HG02973 (cell line): Measurements from ENCODE around the gene MS4A18.

Source experiments
- ATAC-seq: cut with Tn5 transposase; IDR thresholded peaks from one replicate; pipeline ENCODE4 v1.9.1; 2021; ENCODE audit warnings: moderate library complexity; ENCODE audit not compliant: unreplicated experiment

MS4A18 gene

GRCh38 chr11:60785806-60786361, 61.4 kb downstream of the MS4A18 start:
- no peak for ATAC-seq

GRCh38 chr11:60786811-60787567, 62.5 kb downstream of the MS4A18 start:
- ATAC-seq: no peak

- ATAC-seq: no peak
Measured at GRCh38 chr11:60788401-60789125, 64.0 kb downstream of the MS4A18 start.

- no peak for ATAC-seq
Measured at GRCh38 chr11:60790726-60791125, 66.2 kb downstream of the MS4A18 start.

- ATAC-seq: no peak
Measured at GRCh38 chr11:60791153-60791933, 66.8 kb downstream of the MS4A18 start.

- no peak for ATAC-seq
Measured at GRCh38 chr11:60792521-60792920, 68.0 kb downstream of the MS4A18 start.
